ENCODE results near the gene CCND3.
A peak's percentile ranks its signal among the peaks of the same experiment; 100 is the strongest.

CCND3 gene

DNA sequence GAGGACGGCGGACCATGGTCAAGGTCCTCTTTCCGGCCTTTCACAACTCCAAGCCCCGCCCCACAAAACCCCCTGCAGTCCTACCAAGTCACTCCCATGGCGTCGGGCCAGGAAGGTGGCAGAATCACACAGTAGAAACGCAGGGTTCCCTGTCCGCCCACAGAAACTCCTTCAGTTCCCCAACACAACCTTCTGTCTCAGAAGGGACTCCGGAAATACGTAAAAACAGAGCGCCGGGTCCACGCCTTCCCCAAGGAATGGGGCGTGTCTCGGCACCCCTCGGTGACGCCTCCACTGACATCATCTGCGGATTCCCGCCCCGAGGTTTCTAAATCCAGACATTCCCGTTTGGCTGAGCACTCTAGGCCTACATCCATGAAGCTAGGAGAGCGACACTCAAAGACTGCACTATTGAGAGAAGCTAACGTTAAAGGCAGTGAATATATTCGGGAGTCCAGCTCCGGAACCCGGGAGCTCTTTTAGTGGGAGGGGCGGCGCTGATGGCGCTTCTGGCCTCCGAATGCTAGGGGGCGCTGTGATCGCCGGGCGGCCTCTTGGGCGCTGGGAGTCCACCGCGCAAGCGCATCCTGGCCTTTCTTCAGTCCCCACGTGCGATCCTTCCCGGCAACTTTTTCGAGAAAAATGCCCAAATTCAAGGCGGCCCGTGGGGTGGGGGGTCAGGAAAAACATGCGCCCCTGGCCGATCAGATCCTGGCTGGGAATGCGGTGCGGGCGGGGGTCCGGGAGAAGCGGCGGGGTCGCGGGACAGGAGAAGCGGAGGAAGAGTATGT lies 20.5 kb downstream of the CCND3 start, which contains the start of the genes BYSL and MED20:
Gene BYSL, plus strand, starts transcription at position 579 of the 791 bp plus-strand sequence. Its CDS starts 64 bp downstream, at position 643.
Gene MED20, minus strand, starts transcription at position 219 of the 791 bp plus-strand sequence. Its CDS starts 121 bp downstream, at position 98.
- DNase-seq: peak; percentile 95

- DNase-seq: peak; percentile 97
Measured at GRCh38 chr6:41917528-41917927, 24.1 kb downstream of the CCND3 start.

DNA sequence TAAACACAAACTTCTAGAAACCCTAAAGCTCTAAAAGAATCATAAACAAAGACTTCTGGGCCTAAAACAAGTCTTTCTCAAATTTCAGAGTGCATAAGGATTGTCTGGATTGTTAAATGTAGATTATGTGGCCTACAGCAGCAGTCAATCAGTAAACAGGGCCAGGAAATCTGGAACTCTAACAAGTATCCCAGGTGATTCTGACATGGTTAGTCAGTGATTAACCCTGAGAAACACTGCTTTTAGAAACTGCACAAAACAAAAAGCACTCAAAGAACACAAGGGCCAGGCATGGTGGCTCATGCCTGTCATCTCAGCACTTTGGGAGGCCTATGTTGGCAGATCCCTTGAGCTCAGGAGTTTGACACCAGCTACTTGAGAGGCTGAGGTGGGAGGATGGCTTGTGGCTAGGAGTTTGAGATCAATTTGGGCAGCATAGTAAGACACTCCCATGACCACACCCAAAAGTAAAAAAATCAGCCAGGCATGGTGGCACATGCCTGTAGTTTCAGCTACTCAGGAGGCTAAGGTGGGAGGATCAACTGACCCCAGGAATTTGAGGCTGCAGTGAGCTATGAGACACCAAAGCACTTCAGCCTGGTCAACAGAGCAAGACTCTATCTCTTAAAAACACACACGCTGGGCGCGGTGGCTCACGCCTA lies 26.6 kb downstream of the CCND3 start:
- no peak for DNase-seq

- no peak for DNase-seq
Measured at GRCh38 chr6:41914343-41914742, 27.3 kb downstream of the CCND3 start.

- no peak for DNase-seq
Measured at GRCh38 chr6:41909727-41910126, 31.9 kb downstream of the CCND3 start.

GRCh38 chr6:41901882-41902519 lies 39.6 kb downstream of the CCND3 start:
- DNase-seq: no peak

DNA sequence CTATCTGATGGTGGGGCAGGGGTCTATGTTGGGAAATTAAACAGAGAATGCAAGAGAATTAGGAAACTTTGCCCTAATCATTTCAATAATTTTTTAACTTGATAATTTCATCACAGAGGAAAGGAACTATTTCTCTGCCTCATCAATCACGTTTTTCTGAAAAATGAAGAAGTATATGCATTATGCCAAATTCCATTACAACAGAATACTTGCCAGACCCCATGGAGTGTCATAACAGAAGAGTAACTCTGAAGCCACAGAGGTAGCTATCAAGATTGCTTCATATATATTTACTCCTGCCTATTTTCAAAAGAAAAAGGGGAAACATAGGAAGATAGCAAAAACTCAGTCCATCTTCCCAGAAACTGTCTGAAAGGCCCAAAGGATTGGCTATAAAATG lies 40.7 kb downstream of the CCND3 start:
- DNase-seq: no peak

DNA sequence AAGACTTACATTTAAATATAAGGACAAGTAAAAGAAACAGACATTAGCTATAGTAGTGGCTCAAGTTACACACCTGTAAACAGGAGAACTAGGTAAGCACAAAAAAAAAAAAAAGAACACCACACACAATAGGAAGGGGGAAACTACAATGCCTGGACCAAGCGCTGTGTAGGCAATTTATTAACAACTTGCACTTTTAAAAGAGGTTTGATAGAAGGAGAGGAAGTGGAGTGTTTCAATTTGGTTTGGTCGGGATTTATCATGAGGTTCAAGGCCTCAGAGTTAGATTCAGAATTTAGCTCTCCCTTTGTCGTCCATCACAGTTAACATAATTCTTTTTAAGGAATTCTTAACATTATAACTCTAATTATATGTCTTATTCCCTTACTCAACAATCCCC lies 45.3 kb downstream of the CCND3 start:
- no peak for DNase-seq

DNA sequence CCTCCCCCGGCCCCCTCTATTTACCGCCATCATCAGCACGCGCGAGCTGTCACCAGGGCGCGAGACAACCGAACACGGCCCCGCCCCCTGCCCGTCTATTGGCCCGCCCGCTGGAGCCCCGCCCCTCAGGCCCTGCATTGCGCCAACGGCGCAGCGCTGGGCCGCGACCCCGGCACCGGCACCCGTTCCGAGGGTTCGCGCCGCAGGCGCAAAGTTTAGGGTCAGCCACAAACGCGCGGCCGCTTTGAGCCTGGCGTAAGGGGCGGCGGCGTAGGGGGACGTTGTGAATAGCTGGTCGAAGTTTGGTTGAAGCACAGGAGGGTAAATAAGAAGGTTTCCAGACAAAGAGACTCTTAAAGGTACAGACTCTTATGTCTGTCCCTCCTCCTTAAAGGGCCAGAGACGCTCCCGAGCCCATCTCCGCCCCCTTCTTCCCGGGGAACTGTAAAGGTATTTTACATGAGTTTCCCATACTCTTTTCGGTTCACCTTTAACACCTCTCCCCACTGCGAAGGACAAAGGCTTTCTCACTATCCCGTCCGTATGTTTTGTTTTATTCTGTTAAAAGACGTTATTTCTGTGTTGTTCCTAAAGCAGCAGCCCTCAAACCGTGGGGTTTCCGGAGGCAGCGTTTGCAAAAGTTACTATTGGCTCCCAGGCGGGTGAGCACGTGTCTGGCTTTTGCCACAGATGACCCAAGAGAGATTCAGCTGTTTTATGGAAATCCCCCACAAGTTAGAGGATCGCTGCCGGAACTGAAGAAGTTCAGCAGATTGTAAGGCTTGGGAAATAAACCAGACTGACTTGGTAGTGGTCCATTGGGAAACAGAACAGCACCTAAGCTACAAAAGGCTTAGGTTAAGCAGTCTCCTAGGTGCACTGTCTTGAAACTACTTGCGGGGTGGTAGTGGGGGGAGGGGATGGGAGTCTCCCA lies 46.0 kb downstream of the CCND3 start, which contains the start of gene USP49:
Gene USP49, minus strand, starts transcription at position 76 of the 934 bp plus-strand sequence. CDS start 88,392 bp downstream, outside the sequence.
- peak; percentile 82 for DNase-seq

DNA sequence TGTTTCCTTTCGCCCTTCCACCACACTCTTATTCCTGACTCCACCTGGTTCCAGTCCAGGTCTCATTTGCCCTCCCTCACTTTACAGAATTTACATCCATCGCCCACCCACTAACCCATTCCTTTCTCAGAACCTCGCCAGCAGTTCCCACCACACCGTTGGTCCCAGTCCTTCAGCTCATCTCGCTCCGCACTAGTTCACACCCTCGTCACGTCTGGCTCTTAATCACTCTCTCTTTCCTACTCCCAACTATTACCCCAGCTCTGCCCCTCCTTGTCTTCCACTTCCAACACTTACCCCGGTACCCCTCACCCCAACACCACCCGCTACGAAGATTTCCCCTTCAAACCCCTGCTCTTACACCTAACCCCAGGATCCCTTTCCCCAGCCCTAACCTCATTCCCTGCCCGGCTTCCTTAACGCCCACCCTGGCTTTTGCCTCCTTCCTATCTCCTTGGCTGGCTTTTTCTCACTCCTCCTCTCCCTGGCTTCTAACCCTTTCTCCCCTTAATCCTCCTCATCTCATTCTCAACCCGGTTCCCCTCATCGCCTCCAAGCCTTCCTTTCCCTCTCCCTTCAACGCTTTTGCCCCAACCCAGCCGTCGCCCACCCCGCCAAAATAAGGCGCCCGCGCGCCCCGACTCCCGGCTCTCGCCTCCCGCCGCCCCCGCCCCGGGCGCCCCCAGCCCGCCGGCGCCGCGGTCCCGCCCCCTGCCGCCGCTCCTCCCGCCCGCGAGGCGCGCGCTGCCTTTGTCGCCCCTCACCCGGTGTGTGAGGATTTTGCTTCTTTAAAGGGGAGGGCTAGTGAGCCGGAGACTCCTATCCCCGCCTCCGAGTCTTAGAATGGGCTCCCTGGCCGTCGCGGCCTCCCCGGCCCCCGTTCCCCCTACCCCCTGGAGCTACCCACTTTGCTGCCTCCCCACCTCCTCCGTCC lies 47.0 kb downstream of the CCND3 start:
- DNase-seq: no peak

GRCh38 chr6:41892921-41893564 lies 48.6 kb downstream of the CCND3 start:
- DNase-seq: no peak

DNA sequence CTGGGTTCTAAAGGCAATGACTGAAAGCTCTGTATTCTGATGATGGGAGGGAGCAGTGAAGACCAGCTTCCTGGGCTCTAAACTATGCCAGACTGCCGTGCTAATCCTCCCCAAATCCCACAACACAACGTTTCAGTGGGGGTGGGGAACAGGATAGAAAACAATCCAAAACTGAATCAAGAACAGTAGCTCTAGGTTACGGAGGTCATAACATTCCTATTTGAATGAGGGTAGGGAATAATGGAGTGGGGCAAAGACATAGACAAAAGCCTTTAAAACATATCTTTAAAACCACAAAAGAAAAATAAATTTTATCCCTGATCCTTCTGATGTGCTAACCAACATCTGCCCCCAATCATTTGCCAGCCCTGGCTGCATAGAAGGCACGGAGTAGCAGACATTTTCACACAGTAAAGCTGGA lies 54.3 kb downstream of the CCND3 start:
- DNase-seq: peak; percentile 33

DNA sequence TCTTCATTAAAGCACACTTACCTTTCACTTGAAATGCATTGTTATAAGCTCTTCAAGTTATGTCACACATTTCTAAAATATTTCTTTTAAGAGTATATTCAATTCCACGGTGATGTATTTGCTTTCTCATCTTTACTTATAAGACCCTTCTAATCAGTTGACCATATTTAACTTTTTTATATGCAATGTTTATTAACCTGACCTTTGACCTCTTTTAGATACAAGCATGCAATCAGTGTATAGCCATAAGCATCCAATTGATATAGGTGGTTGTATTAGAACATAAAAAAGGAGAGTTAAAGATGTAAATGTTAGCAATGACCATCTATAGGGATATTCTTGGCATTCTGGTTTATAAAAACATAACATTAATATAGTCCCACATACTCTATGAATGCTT lies 55.7 kb downstream of the CCND3 start:
- DNase-seq: no peak

GRCh38 chr6:41884957-41885356 lies 56.7 kb downstream of the CCND3 start:
- DNase-seq: no peak

Data from fibroblast of skin of back (primary cell).